Measurements from ENCODE around the gene EPX.
A peak's percentile ranks its signal among the peaks of the same experiment; 100 is the strongest.
"Not testable (repeated sequence)": the region's sequence is repeated elsewhere in the genome, so short reads cannot be mapped to it uniquely, and the experiment has no call there.

The EPX gene, protein sequence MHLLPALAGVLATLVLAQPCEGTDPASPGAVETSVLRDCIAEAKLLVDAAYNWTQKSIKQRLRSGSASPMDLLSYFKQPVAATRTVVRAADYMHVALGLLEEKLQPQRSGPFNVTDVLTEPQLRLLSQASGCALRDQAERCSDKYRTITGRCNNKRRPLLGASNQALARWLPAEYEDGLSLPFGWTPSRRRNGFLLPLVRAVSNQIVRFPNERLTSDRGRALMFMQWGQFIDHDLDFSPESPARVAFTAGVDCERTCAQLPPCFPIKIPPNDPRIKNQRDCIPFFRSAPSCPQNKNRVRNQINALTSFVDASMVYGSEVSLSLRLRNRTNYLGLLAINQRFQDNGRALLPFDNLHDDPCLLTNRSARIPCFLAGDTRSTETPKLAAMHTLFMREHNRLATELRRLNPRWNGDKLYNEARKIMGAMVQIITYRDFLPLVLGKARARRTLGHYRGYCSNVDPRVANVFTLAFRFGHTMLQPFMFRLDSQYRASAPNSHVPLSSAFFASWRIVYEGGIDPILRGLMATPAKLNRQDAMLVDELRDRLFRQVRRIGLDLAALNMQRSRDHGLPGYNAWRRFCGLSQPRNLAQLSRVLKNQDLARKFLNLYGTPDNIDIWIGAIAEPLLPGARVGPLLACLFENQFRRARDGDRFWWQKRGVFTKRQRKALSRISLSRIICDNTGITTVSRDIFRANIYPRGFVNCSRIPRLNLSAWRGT

DNA sequence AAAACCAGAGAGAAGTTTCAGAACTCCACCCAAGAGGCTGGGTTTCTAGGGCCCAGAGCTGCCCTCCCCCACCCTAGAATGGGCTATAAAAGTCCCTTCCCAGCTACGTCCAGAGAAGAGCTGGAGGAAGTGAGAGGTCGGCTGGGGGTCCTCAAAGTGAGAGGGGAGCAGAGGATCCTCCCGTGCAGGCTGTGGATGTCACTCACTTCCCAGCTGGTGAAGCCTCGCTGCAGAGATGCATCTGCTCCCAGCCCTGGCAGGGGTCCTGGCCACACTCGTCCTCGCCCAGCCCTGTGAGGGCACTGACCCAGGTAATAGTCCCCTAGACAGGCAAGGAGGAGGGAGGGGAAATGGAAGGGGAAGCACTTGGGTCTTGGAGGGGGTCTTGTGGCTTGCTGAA lies at the start of gene EPX:
Gene EPX (plus strand): TSS at position 115 of the 400 bp plus-strand sequence. CDS start 121 bp downstream, at position 236.
- DNase-seq = no peak

DNA sequence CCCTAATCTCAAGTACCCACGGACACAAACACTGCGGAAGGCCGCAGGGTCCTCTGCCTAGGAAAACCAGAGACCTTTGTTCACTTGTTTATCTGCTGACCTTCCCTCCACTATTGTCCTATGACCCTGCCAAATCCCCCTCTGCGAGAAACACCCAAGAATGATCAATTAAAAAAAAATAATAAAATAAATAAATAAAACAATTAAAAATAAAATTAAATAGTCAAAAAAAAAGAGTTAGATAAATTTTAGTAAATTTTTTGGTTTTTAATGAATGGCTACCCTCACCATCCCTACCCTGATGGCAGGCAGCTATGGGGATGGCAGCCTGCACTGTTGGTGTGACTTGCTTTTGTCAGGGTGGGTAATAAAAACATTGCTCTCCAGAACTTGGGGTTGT lies 49.2 kb upstream of the EPX start:
- DNase-seq = not testable (repeated sequence)

DNA sequence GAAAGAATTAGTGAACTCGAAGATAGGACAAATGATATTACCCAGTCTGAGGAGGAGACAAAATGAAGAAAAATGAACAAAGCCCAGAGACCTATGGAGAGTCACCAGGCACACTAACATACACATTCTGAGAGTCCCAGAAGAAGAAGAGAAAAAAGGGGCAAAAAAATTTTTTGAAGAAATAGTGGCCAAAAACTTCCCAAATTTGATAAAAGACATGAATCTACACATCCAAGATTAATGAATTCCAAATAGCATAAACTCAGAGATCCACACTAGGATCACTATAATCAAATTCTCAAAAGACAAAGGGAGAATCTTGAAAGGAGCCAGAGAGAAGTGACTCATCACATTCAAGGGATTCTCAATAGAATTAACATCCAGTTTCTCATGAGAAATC lies 47.7 kb upstream of the EPX start:
- no peak for DNase-seq

DNA sequence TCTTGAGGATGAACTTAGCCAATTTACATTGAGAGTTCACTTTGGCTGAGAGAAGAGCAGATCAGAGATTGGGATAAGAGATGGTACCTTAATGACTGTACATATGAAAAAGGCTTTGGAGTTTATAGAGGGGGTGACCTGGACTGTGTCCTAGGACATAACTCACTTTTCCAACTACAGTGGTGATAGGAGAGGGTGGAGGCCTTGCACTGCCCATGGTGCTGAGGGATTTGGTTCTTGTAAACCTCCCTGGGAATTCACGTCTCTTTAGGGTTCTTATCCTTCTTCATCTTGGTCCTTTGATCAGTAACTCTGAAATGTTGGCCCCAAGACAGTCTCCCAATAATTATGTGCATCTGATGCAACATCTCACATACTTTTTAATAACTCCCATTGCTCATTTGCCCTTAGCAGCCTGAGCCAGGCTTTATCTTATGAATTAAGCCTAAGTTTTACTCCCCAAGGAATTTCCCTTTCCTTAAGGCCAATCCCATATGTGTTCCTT lies 44.5 kb upstream of the EPX start, which contains the start of gene OR4D1:
Gene OR4D1 (plus strand): TSS at position 455 of the 505 bp plus-strand sequence. CDS start 6,770 bp downstream, outside the sequence.
- DNase-seq = no peak

DNA sequence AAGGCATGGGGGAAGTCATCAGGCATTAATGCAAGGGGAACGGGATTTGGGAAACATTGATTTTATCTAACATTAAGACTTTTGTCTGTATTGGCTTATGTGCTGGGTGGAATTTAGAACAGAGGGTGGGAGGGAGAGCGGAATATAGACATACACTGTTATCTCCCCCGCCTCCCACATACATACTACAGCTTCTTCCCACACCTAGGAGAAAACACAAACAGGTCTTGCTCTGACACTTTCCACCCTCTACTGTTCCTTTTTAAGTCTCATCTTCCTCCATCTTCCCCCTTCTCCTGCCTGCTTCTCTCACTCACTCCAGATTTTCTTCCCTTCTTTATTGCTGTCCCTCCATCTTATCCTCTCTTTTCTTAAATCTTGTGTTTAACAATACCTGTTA lies 43.9 kb upstream of the EPX start:
- no peak for DNase-seq

DNA sequence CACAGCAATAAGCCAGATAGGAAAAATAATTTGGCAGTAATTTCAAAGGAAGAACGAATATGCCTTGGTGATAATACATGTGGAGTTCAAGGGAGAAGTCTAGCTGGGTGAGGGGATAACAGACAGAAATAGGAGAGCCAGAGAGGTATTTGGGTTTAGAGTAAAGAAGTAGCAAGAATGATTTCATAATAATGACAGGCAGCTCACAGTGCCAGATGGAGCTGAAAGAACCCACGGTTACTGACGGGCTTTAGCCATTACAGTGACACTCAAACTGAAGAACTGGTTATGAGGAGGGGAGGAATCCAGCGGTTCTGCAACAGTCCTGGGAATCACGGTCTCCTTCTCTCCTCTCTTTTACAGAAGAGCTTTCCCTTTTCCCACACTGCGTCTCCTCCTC lies 42.1 kb upstream of the EPX start:
- DNase-seq = no peak

DNA sequence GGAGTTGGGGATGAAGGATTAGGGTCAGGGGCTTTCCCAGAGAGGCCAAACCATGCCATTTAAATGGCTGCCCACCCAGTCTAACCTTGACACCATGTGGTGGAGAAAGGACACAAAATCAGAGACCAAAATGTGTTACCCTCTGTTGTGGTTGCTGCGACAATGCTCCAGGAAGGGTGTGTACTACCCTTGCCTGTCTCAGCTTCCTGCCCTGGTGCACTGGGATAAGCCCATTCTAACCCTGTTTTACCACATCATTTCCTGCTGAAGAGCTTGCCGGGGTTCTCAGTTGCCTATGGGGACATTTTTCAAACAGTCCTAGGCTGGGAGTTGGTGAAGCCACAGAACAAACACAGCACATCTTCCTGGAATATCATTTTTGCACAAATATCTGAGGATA lies 39.5 kb upstream of the EPX start:
- DNase-seq = peak; percentile 37 to 42

DNA sequence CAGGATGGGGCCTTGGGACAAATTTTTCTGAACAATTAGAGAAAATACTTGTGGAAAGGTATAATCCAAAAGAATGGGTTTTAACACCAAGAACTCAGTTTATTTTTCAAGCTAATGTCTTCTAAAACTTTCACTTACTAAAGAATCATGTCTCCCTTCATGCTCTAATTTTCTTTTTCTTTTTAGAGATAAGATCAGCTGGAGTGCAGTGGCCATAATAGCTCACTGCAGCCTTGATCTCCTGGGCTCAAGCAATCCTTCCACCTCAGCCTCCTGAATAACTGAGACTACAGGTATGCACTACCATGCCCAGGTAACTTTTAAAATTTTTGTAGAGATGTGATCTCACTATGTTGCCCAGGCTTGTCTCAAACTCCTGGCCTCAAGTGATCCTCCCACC lies 38.9 kb upstream of the EPX start:
- DNase-seq = no peak

DNA sequence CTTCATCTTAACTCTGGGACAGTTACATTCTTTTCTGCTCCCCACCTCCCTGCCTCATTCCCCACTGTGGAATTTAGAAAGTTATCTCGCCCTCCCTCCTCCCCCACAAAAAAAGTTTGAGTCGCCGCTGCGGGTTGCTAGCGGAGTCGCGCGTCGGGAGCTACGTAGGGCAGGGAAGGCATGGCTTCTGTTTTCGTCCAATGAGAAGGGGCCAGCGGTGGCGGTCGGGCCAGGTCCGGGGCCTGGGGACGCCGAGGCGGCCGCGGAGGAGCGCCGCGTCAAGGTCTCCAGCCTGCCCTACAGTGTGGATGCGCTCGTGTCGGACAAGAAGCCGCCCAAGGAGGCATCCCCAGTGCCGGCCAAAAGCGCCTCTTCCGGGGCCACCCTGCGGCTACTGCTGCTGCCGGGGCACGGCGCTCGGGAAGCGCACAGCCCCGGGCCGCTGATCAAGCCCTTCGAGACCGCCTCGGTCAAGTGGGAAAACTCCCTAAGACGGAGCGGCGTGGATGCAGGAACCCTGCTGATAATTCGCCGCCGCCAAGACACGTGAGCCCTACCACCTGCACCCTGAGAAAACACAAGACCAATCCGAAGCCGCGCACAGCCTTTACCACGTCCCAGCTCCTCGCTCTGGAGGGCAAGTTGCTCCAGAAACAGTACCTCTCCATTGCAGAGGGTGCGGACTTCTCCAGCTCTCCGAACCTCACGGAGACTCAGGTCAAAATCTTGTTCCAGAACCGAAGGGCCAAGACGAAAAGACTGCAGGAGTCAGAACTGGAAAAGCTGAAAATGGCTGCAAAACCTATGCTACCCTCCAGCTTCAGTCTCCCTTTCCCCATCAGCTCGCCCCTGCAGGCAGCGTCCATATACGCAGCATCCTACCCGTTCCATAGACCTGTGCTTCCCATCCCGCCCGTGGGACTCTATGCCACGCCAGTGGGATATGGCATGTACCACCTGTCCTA lies 35.4 kb upstream of the EPX start:
- DNase-seq = peak; percentile 67 to 75

DNA sequence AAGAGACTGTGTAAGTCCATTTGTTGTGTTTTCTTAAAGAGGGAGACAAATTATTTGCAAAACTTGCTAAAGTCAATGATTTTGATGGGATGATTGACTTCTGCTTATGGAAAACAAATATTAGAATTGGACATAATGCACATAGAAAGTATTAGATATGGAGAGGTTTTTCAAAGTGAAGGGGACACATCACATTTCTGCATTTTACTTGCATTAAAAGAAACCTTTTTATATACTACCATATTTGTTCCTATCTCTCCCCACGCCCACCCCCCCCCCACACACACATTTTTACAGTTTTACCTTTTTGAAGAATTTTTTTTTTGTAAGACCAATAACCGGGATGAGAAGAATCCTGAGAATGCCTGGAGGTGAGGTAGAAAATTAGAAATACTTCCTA lies 34.3 kb upstream of the EPX start:
- DNase-seq = no peak

DNA sequence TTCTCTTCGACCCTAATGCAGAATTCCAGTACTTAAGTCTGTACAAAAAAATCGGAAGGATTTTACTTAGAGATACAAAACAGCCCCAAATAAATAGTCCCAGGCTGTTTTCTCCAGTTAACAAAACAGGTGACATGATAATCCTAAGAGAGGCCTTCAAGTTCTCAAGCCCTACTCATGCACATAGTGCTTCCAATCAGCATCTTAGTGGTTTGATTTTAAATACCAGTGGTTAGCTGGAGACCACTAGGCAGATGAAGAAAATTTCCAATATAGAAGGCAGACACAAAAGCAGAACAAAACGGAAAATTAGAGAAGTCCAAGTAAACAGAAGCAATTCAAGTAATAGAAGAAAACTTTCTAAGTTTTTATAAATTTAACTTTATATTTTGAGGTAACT lies 31.0 kb upstream of the EPX start:
- no peak for DNase-seq

DNA sequence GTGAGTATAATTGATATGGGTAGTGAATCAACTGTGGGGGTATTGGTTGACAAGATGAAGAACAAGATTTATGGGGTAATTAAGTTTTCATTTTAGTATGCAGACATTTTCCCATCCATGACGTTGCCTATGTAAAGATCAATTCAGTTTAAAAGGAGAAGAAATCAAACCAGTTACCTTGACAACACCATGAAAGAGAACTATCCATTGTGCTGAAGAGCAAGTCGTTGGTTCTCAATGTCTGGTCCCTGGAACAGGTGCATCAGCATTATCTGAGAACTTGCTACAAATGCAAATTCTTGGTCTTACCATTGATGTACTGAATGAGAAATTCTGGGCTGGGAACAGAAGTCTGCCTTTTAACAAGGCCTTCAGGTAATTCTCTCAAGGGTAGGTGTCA lies 26.5 kb upstream of the EPX start:
- no peak for DNase-seq

DNA sequence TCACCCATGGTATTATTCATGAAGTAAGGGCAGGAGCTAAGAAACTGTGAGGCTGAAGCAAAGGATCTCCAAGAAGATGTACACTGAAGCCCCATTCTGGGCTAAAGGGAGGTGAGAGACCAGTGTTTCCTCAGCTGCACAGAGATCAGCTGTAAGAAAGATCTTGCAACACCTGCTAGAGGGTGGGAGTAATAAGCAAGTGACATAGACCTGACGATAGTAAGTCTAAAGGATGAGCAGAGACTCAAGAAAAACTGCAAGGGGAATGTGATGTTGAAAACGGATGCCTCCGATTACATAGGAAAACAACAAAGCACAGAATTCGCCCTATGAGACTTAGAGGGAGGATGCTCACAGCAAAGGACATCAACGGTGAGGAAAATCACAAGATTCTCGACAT lies 25.8 kb upstream of the EPX start, which contains the start of gene OR4D2:
Gene OR4D2 (plus strand): TSS at position 301 of the 400 bp plus-strand sequence. CDS start 2,674 bp downstream, outside the sequence.
- no peak for DNase-seq

DNA sequence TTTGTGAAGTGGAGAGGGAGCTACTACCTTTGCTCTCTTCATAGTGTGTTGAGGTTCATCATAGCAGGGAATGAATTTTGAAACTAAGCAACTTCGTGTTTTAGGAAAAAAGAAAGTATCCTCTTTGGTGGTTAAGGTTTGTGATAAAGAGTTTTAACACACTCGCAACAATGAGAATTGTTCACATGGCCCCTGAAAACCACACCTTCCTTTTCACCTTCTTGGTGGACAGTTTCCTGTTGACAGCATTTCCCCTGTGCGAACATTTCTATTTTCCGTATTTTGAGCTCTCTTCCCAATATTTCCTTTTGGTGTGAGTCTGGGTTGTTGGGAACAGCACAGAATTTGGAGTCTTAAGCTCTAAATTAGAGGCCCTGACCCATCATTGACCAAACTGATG lies 21.9 kb upstream of the EPX start:
- no peak for DNase-seq

DNA sequence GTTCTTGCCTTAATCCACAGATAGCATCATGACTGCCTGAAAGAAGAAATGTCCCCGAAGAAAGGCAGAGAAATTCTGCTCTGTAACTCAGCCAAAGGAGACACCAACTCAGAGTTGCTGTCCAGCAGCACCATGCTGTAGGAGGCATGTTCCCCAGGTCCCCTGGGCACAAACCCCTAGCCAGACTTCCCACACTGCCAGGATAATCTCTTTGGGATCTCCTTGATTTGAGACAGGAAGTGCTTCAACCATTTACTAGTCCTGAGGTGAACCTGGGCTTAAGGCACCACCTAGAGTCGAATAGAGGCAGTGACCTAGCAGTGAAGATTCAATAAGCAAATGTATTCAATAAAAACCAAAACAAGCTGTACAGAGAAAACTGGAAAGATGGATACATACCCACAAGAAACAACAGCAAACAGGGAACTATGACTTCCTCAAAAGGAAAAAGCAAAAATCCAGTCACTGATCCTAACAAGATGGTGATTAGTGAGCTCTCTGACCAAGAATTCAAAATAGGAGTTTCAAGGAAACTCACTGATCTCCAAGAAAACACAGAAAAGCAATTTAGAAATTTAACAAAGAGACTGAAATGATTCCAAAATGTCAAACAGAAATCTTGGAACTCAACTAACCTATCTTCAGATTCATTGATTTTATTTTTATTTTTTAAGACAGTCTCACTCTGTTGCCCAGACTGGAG lies 20.0 kb upstream of the EPX start:
- peak; percentile 34 to 51 for DNase-seq

DNA sequence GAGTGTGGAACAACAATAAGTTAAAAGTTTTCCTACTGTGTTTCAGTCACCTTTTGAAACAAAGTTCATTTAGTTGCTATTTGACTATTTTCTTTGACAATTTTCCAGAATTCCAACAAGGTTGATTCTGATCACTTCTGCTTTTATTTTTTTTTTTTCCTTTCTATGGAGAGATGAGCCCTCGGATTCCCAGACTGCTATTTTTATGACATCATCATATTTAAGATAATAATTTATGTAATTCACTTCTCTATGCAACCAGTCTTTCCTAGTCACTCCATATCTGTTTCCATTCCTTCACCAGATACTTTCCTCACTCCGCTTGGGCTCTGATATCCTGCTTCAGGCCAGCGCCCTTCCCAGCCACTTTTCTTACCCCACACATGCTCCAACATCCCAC lies 17.7 kb upstream of the EPX start:
- no peak for DNase-seq

DNA sequence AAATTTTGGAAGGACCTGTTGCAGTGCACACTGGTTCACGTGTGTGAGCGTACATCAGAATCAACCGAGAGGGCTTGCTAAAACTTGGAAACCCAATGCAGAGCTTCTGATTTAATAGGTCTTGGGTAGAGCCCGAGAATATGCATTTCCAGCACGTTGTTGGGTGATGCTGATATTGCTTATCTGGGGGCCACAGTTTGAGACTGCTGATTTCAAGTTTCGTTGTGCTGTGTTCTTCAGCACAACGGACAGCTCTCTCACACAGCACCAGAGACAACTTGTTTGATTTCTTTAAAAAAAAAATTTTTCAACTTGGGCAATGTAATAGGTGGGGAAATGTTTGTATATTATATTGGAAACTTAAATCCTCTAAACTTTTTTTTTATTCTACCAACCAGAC lies 16.3 kb upstream of the EPX start:
- no peak for DNase-seq

DNA sequence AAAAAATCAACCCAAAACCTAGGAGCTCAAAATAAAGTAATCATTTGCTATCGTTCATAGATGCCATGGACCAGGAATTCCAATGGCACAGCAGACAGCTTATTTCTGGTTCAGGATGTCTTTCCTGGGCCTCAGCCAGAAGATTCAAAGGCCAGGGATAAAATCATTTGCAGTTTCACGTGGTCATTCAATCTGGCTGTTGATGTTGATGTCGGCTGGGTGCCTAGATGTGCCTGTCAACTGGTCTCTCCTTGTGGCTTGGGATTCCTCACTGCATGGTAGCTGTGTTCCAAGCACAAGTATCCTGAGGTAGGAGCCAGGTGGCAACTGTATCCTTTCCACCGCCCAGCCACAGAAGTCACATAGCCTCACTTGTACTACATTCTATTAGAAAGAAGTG lies 10.7 kb upstream of the EPX start:
- no peak for DNase-seq

DNA sequence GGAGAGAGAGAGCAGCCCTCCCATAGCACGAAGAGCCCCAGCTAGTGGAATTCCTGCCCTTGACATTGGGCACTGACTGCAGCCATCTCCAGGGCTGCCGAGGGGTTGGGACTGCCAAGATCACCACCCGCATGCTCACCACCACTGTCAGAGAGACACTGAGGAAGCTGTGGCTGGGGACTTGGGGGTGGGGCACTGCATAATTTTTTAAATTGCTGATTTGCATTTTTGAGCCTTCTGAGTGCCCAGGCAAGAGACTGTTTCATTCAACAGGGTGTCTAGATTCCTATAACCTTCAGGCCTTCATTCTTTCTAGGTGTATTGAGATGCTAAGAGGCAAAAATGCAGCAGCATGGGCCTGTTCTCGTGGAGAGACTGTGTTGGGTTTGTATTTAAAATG lies 9.0 kb upstream of the EPX start:
- DNase-seq = no peak

DNA sequence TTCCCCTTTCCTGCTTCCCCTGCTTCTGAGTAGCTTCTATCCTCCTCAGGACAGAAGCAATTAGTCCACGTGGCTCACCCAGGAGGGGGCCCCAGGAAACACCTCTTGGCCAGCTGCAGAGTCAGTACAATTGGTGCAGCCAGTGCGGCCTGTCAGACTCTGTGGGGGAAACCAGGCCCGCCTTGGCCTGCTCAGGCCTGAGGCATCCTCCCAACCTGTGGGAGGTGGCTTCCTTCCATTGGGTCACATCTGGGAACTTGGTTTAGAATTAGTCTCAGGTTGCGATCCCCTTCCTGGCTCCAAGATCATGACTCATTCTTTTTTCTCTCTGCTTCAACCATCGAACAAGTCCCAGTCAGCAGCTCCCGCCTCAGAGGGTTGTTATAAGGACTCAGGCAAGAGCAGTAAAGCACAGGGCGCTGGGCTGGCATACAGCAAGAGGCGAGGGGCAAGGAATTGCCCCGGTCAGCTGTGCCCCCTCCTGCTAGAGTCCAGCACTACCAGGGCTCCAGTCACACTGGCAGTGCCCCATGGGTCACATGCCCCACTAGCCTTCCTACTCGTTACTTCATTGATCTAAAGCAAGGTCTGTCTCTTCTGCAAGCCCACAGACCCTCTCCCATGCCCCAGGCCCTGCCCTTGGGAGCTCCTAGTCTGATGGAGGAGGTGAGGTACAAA lies 8.1 kb upstream of the EPX start:
- DNase-seq = no peak

DNA sequence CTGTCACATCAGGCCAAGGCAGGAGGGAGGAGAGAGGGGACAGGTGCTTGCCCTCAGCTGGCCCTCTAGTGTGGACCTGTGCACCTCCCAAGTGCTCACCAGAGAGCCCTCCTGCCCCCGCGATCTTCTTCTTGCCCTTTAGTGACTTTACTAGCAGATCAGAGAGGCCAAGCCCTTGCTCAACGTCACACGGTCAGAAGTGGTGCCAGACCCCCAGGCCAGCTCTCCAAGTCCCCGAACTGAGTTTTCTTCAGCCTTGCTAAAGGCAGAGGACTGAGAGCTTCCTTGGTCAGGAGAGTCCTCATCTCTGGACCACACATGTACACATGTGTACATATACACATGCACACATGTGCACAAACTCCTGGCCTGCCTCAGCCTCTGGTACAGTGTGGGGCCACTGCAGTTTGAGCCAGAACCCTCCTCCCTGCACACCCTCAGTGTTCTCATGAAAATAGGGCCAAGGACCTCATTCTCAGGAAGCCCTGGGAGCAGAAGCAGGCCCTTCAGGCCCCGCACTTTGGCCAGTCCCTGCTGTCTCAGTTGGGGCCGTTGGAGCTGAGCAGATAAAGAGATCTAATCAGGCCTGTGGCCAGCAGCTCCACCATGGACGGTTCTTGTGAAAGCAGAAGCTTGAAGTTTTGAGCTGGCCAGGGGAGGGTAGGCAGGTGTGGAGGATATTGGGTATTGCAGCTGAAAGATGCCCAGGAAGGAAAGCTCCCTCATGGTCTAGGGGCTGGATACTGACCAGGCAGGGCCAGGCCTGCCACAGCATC lies 7.4 kb upstream of the EPX start:
- DNase-seq = no peak

Measured in activated CD4-positive, alpha-beta T cell treated with anti-CD3 and anti-CD28 coated beads, Interleukin-2, amount 50 U/mL, for 48 hours (primary cell).